Lower leg skin (tissue), 4 donors: ENCODE measurements around the gene ASAP2. TPM values are rescaled to one million over a fixed set of nuclear protein-coding genes. Genes with fewer than 3 reads are reported as not detected.
"Not testable (repeated sequence)": the region's sequence is repeated elsewhere in the genome, so short reads cannot be mapped to it uniquely, and the experiment has no call there.

ENCODE experiments used
- DNase-seq, 2 donors: peaks; one replicate each; pipeline ENCODE4 v3.0.0-alpha.2; 2019; ENCODE audit warnings: low spot score in 2 of 2
- H3K4me3 ChIP-seq: fragments of 200-600 bp; sonication (generic); 2 replicates; pipeline ENCODE4 v1.5.1; 2017; ENCODE audit warnings: mild to moderate bottlenecking, low read depth; ENCODE audit not compliant: poor library complexity, severe bottlenecking
- POLR2A ChIP-seq, 2 donors: fragments of 450-650 bp; IDR thresholded peaks; one replicate each; pipeline ENCODE4 v1.6.1; 2016 to 2017; ENCODE audit warnings: antibody characterized with exemption in 2 of 2, mild to moderate bottlenecking in 1 of 2, moderate library complexity in 1 of 2
- WGBS, 2 donors: methylation state at CpG; one replicate each; pipeline ENCODE4 v1.1.5; 2018; 5-methylcytosine and 5-hydroxymethylcytosine counted together
- intact Hi-C: fragments of 100-400 bp; cut with DNase I; formaldehyde crosslinking; loops from one replicate; pipeline ENCODE4 v1.15.0; 2023; ENCODE audit warnings: low total_unique reads
- total RNA-seq, 4 donors: library from RNA; depleted of rRNA; stranded (reverse); fragments of >200 nt; gene quantifications; one replicate each; pipeline ENCODE4 v1.1.0, GENCODE V29; 2016
- TF ChIP-seq, protein P1 (sequence below), 3 donors: fragments of 450-650 bp; IDR thresholded peaks; one replicate each; pipeline ENCODE4 v1.5.1; 2016; ENCODE audit warnings: antibody characterized with exemption in 3 of 3, mild to moderate bottlenecking in 3 of 3, moderate library complexity in 2 of 3

The ASAP2 gene
- total RNA-seq, 4 donors from 2014 or later = 30.4 to 40.7 (median 33.1) TPM

DNA sequence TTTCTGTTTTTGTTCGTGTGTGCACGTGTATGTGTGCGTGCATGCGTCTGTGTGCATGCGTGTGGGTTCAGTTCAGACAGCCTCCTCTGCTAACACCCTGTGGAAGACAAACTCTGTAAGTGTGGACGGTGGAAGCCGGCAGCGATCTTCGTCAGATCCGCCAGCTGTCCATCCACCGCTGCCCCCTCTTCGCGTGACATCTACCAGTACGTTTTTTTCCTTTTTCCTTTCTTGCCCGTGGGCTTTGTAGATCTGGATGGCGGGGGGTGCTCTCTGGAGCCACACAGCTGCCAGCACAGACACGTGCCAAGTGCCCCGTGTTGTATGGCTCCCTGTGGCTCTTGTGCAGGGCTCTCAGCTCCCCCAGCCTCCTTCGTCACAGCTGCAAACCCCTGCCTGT is 184.4 kb downstream of the ASAP2 start:
- 89 to 90% methylated on average over 19 of the region's 19 CpGs for WGBS, 2 donors
- TF ChIP-seq, protein P1, sequence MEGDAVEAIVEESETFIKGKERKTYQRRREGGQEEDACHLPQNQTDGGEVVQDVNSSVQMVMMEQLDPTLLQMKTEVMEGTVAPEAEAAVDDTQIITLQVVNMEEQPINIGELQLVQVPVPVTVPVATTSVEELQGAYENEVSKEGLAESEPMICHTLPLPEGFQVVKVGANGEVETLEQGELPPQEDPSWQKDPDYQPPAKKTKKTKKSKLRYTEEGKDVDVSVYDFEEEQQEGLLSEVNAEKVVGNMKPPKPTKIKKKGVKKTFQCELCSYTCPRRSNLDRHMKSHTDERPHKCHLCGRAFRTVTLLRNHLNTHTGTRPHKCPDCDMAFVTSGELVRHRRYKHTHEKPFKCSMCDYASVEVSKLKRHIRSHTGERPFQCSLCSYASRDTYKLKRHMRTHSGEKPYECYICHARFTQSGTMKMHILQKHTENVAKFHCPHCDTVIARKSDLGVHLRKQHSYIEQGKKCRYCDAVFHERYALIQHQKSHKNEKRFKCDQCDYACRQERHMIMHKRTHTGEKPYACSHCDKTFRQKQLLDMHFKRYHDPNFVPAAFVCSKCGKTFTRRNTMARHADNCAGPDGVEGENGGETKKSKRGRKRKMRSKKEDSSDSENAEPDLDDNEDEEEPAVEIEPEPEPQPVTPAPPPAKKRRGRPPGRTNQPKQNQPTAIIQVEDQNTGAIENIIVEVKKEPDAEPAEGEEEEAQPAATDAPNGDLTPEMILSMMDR (IDR thresholded peaks at IDR 0.05) = no peak
- no peak for TF ChIP-seq POLR2A (IDR thresholded peaks at IDR 0.05)
- intact Hi-C loops = no loop called here
- DNase-seq = no peak
- no peak overlapping the region for H3K4me3 ChIP-seq

GRCh38 chr2:9391961-9392720 is 185.5 kb downstream of the ASAP2 start:
- WGBS, 2 donors = 77 to 80% methylated on average over 13 of the region's 13 CpGs
- intact Hi-C loops = no loop called here
- H3K4me3 ChIP-seq = no peak overlapping the region
- TF ChIP-seq, protein P1 (IDR thresholded peaks at IDR 0.05) = no peak
- TF ChIP-seq POLR2A (IDR thresholded peaks at IDR 0.05) = no peak
- DNase-seq = no peak

- TF ChIP-seq, protein P1 (IDR thresholded peaks at IDR 0.05) = no peak
- TF ChIP-seq POLR2A (IDR thresholded peaks at IDR 0.05) = no peak
- intact Hi-C loops = no loop called here
- WGBS, 2 donors = 68 to 78% methylated on average over 24 to 28 of the region's 28 CpGs
- DNase-seq = no peak
- H3K4me3 ChIP-seq = no peak overlapping the region
Measured at GRCh38 chr2:9392898-9393765, 186.5 kb downstream of the ASAP2 start.

DNA sequence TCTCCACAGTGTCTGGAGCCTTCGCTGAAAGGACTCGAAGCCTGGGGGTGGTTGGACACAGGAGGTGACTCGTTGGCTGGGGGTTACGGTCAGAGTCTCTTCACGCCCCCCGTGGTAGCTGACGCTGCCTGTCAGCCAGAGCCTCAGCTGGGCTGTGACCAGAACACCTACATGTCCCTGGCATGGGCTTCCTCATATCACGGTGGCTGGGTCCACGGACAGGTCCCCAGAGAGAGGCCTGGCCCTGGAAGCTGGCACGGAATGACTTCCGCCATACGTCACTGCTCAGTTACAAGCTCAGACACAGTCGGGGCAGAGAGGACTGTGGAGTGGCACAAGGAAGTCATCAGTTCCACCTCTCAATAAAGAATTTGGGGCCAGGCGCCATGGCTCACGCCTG is 188.2 kb downstream of the ASAP2 start:
- intact Hi-C loops = no loop called here
- WGBS, 2 donors = 88 to 95% methylated on average over 15 of the region's 15 CpGs
- DNase-seq = peak in 1 of 2 donors; percentile 80
- H3K4me3 ChIP-seq = no peak overlapping the region
- TF ChIP-seq, protein P1 (IDR thresholded peaks at IDR 0.05) = no peak
- no peak for TF ChIP-seq POLR2A (IDR thresholded peaks at IDR 0.05)

- intact Hi-C loops = no loop called here
- no peak overlapping the region for H3K4me3 ChIP-seq
- DNase-seq = peak in 1 of 2 donors; percentile 72
- TF ChIP-seq, protein P1 (IDR thresholded peaks at IDR 0.05) = no peak
- TF ChIP-seq POLR2A (IDR thresholded peaks at IDR 0.05) = no peak
- WGBS, 2 donors = 94 to 95% methylated on average over 14 of the region's 14 CpGs
Measured at GRCh38 chr2:9397201-9397600, 190.6 kb downstream of the ASAP2 start.

GRCh38 chr2:9398251-9398650 is 191.6 kb downstream of the ASAP2 start:
- intact Hi-C loops, H3K4me3 ChIP-seq: not testable (repeated sequence)
- peak in 1 of 2 donors; percentile 75 for DNase-seq
- WGBS, 2 donors = 96 to 97% methylated on average over 11 of the region's 11 CpGs
